Measurements from ENCODE around the gene CPSF4L. TPM values are rescaled to one million over a fixed set of nuclear protein-coding genes. Genes with fewer than 3 reads are reported as not detected.

CPSF4L gene
- total RNA-seq, 2 experiments from 2014 or later = not detected

DNA sequence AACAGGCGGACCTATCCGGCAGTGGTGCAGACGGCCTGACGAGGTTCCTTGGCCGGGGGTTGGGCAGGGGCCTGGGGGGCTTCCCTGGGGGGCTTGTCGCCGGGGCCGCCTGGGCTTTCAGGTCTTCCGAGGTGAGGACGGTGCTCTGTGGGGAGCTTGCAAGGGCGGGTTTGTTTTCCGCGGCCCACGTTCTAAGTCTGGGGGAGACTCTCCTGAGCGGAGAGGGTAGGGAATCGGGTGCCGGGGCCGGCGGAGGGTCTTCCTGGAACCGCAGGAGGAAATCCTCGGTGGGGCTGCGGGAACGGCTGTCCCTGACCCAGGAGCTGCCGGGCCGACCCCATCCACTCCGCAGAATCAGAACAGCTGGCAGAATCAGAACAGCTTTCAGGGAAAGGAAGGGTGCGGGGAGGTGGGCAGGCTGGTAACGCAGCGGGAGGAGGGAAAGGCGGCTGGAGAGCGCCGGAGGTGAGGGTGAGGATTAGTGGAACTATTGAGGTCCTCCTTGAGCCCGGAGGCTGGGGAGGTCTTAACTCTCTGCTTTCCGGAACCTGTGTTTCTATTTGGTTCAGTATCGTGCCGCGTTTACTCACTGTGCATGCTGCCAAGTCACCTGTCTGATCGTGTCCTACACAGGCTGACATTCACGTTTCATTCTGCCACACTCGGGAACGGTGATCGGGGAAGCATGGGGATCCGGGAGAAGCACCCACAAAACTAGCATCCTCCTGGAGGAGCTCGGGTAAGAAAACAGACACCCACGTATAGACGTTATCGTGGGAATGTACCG lies 28.9 kb downstream of the CPSF4L start:
- no peaks in the 10 kb centered on the region for H3K27me3 Mint-ChIP-seq (ENCODE audit: low read depth)
- peaks cover 29% of the 10 kb centered on the region for H3K36me3 Mint-ChIP-seq (ENCODE audit: low read depth)
- peak overlapping the region; percentile 94 for H3K27ac Mint-ChIP-seq
- no peaks in the 10 kb centered on the region for H3K9me3 Mint-ChIP-seq
- DNase-seq = peak; percentile 67
- intact Hi-C loops (cut with micrococcal nuclease) = loop anchor here (1.0 to 2.0 kb wide), 6 partner anchors 21 to 514 kb away; partner anchors contain the start of genes CDC42EP4, COG1 and SLC39A11
- CTCF ChIA-PET = interaction anchor here (0.6 to 2.7 kb wide), 7 partner anchors 15 to 506 kb away, joined by 3 to 18 read pairs (median 5); no protein-coding TSS in a partner anchor
- peak overlapping the region; percentile 96 for H3K4me3 Mint-ChIP-seq
- peaks cover 62% of the 10 kb centered on the region for H3K4me1 Mint-ChIP-seq (ENCODE audit: low read depth)

- peaks cover 64% of the 10 kb centered on the region for H3K4me1 Mint-ChIP-seq (ENCODE audit: low read depth)
- CTCF ChIA-PET = interaction anchor here (0.6 to 2.7 kb wide), 8 partner anchors 15 to 505 kb away, joined by 3 to 18 read pairs (median 5); no protein-coding TSS in a partner anchor
- H3K27ac Mint-ChIP-seq = peak overlapping the region; percentile 94
- H3K9me3 Mint-ChIP-seq = no peaks in the 10 kb centered on the region
- DNase-seq = peak; percentile 97
- intact Hi-C loops (cut with micrococcal nuclease) = loop anchor here (1.0 to 2.0 kb wide), 6 partner anchors 21 to 513 kb away; partner anchors contain the start of genes CDC42EP4, COG1 and SLC39A11
- H3K27me3 Mint-ChIP-seq (ENCODE audit: low read depth) = no peaks in the 10 kb centered on the region
- H3K36me3 Mint-ChIP-seq (ENCODE audit: low read depth) = peaks cover 31% of the 10 kb centered on the region
- peak overlapping the region; percentile 96 for H3K4me3 Mint-ChIP-seq
Observed at GRCh38 chr17:73231841-73232586, 29.7 kb downstream of the CPSF4L start.

GRCh38 chr17:73231395-73231794 lies 30.3 kb downstream of the CPSF4L start:
- Mint-ChIP-seq H3K4me3 (peak overlapping the region; percentile 96), H3K36me3 (ENCODE audit: low read depth) (peaks cover 32% of the 10 kb centered on the region), H3K9me3 (no peaks in the 10 kb centered on the region), H3K4me1 (ENCODE audit: low read depth) (peaks cover 64% of the 10 kb centered on the region), H3K27me3 (ENCODE audit: low read depth) (no peaks in the 10 kb centered on the region), H3K27ac (peak overlapping the region; percentile 74)
- peak; percentile 7 for DNase-seq
- CTCF ChIA-PET = interaction anchor here (1.4 to 2.7 kb wide), 3 partner anchors 15 to 505 kb away, joined by 6 to 18 read pairs (median 8); no protein-coding TSS in a partner anchor
- intact Hi-C loops (cut with micrococcal nuclease) = no loop called here

DNA sequence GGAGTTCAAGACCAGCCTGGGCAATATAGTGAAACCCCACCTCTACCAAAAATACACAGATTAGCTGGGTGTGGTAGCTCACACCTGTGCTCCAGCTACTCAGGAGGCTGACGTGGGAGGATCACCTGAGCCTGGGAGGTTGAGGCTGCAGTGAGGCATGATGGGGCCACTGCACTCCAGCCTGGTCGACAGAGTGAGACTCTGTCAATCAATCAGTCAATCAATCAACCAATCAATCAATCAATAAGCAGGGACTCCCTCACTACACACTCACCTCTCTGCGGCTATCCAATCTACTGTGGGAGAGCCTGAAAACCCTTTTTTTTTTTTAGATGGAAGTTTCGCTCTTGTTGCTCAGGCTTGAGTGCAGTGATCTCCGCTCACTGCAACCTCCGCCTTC lies 31.6 kb downstream of the CPSF4L start:
- Mint-ChIP-seq H3K9me3 (no peaks in the 10 kb centered on the region), H3K27me3 (ENCODE audit: low read depth) (no peaks in the 10 kb centered on the region), H3K4me1 (ENCODE audit: low read depth) (peaks cover 57% of the 10 kb centered on the region), H3K36me3 (ENCODE audit: low read depth) (peaks cover 24% of the 10 kb centered on the region), H3K4me3 (peak overlapping the region; percentile 96), H3K27ac (no peak overlapping the region)
- CTCF ChIA-PET = interaction anchor here (0.6 kb wide), 1 partner anchor 81 kb away, joined by 11 read pairs; no protein-coding TSS in a partner anchor
- no peak for DNase-seq
- intact Hi-C loops (cut with micrococcal nuclease) = no loop called here

- Mint-ChIP-seq H3K36me3 (ENCODE audit: low read depth) (peaks cover 20% of the 10 kb centered on the region), H3K9me3 (no peaks in the 10 kb centered on the region), H3K4me1 (ENCODE audit: low read depth) (peaks cover 60% of the 10 kb centered on the region), H3K27ac (no peak overlapping the region), H3K27me3 (ENCODE audit: low read depth) (no peaks in the 10 kb centered on the region), H3K4me3 (no peak overlapping the region)
- CTCF ChIA-PET = no interaction called here
- intact Hi-C loops (cut with micrococcal nuclease) = no loop called here
- DNase-seq = peak; percentile 31
Observed at GRCh38 chr17:73228748-73229236, 32.9 kb downstream of the CPSF4L start.

DNA sequence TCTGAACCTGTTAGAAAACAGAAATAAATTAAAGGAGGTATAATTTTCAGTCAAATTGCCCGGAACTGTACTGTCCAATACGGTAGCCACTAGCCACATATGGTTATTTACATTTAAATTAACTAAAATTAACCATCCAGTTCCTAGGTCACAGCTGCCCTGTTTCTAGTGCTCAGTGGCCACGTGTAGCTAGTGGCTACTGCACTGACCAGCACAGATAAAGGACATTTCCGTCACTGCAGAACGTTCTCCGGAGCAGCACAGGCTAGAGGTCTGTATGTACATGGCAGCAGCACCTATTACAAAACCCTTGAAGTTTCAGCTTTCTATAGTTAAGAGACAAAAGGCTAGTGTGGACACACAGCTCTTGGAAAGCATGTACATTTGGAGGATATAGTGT lies 33.7 kb downstream of the CPSF4L start:
- Mint-ChIP-seq H3K27me3 (ENCODE audit: low read depth) (no peaks in the 10 kb centered on the region), H3K36me3 (ENCODE audit: low read depth) (peaks cover 16% of the 10 kb centered on the region), H3K9me3 (no peaks in the 10 kb centered on the region), H3K27ac (no peak overlapping the region), H3K4me1 (ENCODE audit: low read depth) (peaks cover 55% of the 10 kb centered on the region), H3K4me3 (no peak overlapping the region)
- intact Hi-C loops (cut with micrococcal nuclease) = no loop called here
- DNase-seq = no peak
- CTCF ChIA-PET = interaction anchor here (0.9 to 1.5 kb wide), 4 partner anchors 12 to 502 kb away, joined by 3 to 5 read pairs (median 4); no protein-coding TSS in a partner anchor

DNA sequence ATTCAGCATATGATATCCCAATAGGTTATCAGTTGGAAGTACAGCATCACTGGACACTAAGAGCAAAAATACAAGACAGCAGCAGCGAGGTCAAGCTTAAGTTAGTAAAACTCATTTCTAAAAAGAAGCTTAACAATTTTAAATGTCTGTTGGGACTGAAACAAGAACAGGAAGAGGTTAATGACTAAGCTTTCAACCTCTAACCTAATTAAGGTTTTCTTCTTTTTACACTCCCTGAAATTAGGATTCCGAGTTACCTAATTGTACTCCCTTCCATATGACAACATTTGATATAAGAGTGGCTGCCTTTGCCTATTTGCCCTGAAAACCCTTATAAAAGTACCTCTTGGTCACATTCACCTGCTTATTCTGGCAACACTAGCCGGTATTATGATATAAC lies 34.3 kb downstream of the CPSF4L start:
- CTCF ChIA-PET = interaction anchor here (0.9 to 1.5 kb wide), 4 partner anchors 12 to 502 kb away, joined by 3 to 5 read pairs (median 4); no protein-coding TSS in a partner anchor
- H3K4me3 Mint-ChIP-seq = no peak overlapping the region
- no peaks in the 10 kb centered on the region for H3K27me3 Mint-ChIP-seq (ENCODE audit: low read depth)
- intact Hi-C loops (cut with micrococcal nuclease) = no loop called here
- H3K4me1 Mint-ChIP-seq (ENCODE audit: low read depth) = peaks cover 57% of the 10 kb centered on the region
- DNase-seq = no peak
- peak overlapping the region; percentile 22 for H3K27ac Mint-ChIP-seq
- no peaks in the 10 kb centered on the region for H3K9me3 Mint-ChIP-seq
- H3K36me3 Mint-ChIP-seq (ENCODE audit: low read depth) = peaks cover 12% of the 10 kb centered on the region

DNA sequence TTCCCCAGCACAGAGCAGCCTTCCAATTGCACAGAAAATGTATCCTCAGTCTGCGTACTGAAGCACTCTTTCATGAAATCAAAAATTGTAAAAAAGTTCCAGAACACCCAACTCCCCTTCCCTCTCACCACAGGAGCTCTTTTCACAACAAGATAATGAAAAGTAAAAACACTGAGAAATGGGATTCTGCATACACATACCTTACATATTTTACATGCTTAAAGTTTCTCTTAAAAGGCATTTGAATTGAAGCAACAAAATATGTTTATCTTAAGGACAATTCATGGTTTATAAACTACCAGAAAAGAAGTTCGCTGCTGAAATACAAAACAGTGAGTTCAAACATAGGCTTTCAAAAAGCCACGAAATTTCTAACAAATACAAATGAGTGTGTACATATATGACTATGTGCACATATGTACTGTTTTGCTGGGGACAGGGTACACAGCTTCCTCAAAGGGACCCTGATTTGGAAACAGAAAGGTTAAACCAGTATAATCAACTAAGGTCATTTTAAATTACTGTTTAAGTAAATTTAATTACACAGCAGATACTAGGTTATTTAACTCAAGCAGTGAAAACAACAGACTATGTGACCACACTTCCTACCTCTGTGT lies 35.0 kb downstream of the CPSF4L start:
- no peaks in the 10 kb centered on the region for H3K9me3 Mint-ChIP-seq
- CTCF ChIA-PET = interaction anchor here (0.9 to 1.5 kb wide), 3 partner anchors 11 to 75 kb away, joined by 3 to 4 read pairs (median 3); no protein-coding TSS in a partner anchor
- H3K27me3 Mint-ChIP-seq (ENCODE audit: low read depth) = no peaks in the 10 kb centered on the region
- intact Hi-C loops (cut with micrococcal nuclease) = no loop called here
- H3K36me3 Mint-ChIP-seq (ENCODE audit: low read depth) = peaks cover 10% of the 10 kb centered on the region
- H3K27ac Mint-ChIP-seq = no peak overlapping the region
- peaks cover 57% of the 10 kb centered on the region for H3K4me1 Mint-ChIP-seq (ENCODE audit: low read depth)
- H3K4me3 Mint-ChIP-seq = no peak overlapping the region
- no peak for DNase-seq

- H3K36me3 Mint-ChIP-seq (ENCODE audit: low read depth) = peaks cover 8% of the 10 kb centered on the region
- CTCF ChIA-PET = no interaction called here
- H3K9me3 Mint-ChIP-seq = no peaks in the 10 kb centered on the region
- intact Hi-C loops (cut with micrococcal nuclease) = no loop called here
- no peak overlapping the region for H3K27ac Mint-ChIP-seq
- peaks cover 42% of the 10 kb centered on the region for H3K4me1 Mint-ChIP-seq (ENCODE audit: low read depth)
- H3K4me3 Mint-ChIP-seq = no peak overlapping the region
- no peaks in the 10 kb centered on the region for H3K27me3 Mint-ChIP-seq (ENCODE audit: low read depth)
- no peak for DNase-seq
Observed at GRCh38 chr17:73224663-73225305, 36.9 kb downstream of the CPSF4L start.

DNA sequence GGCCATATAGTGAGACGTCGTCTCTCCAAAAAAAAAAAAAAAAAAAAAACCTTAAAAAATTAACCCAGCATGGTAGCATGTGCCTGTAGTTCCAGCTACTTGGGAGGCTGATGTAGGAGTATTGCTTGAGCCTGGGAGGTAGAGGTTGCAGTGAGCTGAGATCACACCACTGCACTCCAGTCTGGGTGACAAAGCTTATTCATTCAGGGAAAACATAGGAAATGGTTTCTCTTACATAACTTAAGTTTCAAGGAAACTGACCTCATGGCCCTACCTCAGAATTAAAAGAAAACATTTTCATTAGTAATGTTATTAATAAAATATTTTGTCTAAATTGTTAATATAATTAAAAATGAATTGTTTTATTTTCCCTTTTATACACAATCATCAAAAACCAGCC lies 37.4 kb downstream of the CPSF4L start:
- Mint-ChIP-seq H3K4me1 (ENCODE audit: low read depth) (peaks cover 38% of the 10 kb centered on the region), H3K36me3 (ENCODE audit: low read depth) (peaks cover 8% of the 10 kb centered on the region), H3K9me3 (no peaks in the 10 kb centered on the region), H3K27me3 (ENCODE audit: low read depth) (no peaks in the 10 kb centered on the region), H3K4me3 (no peak overlapping the region), H3K27ac (no peak overlapping the region)
- no peak for DNase-seq
- CTCF ChIA-PET = no interaction called here
- intact Hi-C loops (cut with micrococcal nuclease) = no loop called here

GRCh38 chr17:73223626-73224230 lies 38.0 kb downstream of the CPSF4L start:
- Mint-ChIP-seq H3K4me1 (ENCODE audit: low read depth) (peaks cover 33% of the 10 kb centered on the region), H3K36me3 (ENCODE audit: low read depth) (peaks cover 8% of the 10 kb centered on the region), H3K9me3 (no peaks in the 10 kb centered on the region), H3K4me3 (no peak overlapping the region), H3K27me3 (ENCODE audit: low read depth) (no peaks in the 10 kb centered on the region), H3K27ac (no peak overlapping the region)
- DNase-seq = no peak
- CTCF ChIA-PET = no interaction called here
- intact Hi-C loops (cut with micrococcal nuclease) = no loop called here
